MM.1S (cell line): Measurements from ENCODE around the gene PLAC1.

ENCODE experiments used
- DNase-seq: peaks from one replicate; pipeline ENCODE4 v3.0.0-alpha.2; 2015
- H2AFZ ChIP-seq: fragments of 300-600 bp; sonication (generic); 2 replicates; pipeline ENCODE4 v1.6.0; 2016; ENCODE audit warnings: antibody characterized with exemption, low read length
- H3F3A ChIP-seq: fragments of 300-600 bp; sonication (generic); 2 replicates; pipeline ENCODE4 v1.6.1; 2016; ENCODE audit warnings: mild to moderate bottlenecking, antibody characterized with exemption, low read length, moderate library complexity, mixed read lengths; ENCODE audit not compliant: insufficient read depth
- H3K27ac ChIP-seq: fragments of 300-600 bp; sonication (generic); 2 replicates; pipeline ENCODE4 v1.5.1; 2016; ENCODE audit warnings: mild to moderate bottlenecking, low read length
- H3K27me3 ChIP-seq: fragments of 300-600 bp; sonication (generic); replicated peaks from 2 replicates; pipeline ENCODE4 v1.6.0; 2016; ENCODE audit warnings: low read length; ENCODE audit not compliant: insufficient read depth
- H3K36me3 ChIP-seq: fragments of 300-600 bp; sonication (generic); replicated peaks from 2 replicates; pipeline ENCODE4 v1.6.1; 2016; ENCODE audit warnings: mild to moderate bottlenecking, low read length, mixed read lengths; ENCODE audit not compliant: insufficient read depth
- H3K4me1 ChIP-seq: fragments of 300-600 bp; sonication (generic); 2 replicates; pipeline ENCODE4 v1.6.1; 2016; ENCODE audit warnings: low read length, mixed read lengths
- H3K4me2 ChIP-seq: fragments of 300-600 bp; sonication (generic); 2 replicates; pipeline ENCODE4 v1.6.0; 2016; ENCODE audit warnings: low read depth, low read length
- H3K4me3 ChIP-seq: fragments of 300-600 bp; sonication (generic); 2 replicates; pipeline ENCODE4 v1.5.1; 2016; ENCODE audit warnings: low read length, mixed read lengths
- H3K79me2 ChIP-seq: fragments of 300-600 bp; sonication (generic); 2 replicates; pipeline ENCODE4 v1.6.1; 2016; ENCODE audit warnings: mixed run types, low read length, mixed read lengths
- H3K9ac ChIP-seq: fragments of 300-600 bp; sonication (generic); 2 replicates; pipeline ENCODE4 v1.6.1; 2016; ENCODE audit warnings: low read length, mixed read lengths
- H3K9me2 ChIP-seq: fragments of 300-600 bp; sonication (generic); replicated peaks from 2 replicates; pipeline ENCODE4 v1.6.1; 2016; ENCODE audit warnings: mild to moderate bottlenecking, low read length, mixed read lengths; ENCODE audit not compliant: insufficient read depth
- H3K9me3 ChIP-seq: fragments of 300-600 bp; sonication (generic); replicated peaks from 2 replicates; pipeline ENCODE4 v1.6.1; 2016; ENCODE audit warnings: mild to moderate bottlenecking, low read length, mixed read lengths; ENCODE audit not compliant: insufficient read depth
- H4K20me1 ChIP-seq: fragments of 300-600 bp; sonication (generic); 2 replicates; pipeline ENCODE4 v1.6.1; 2016; ENCODE audit warnings: mild to moderate bottlenecking, low read length, moderate library complexity, mixed read lengths; ENCODE audit not compliant: insufficient read depth
- CTCF ChIP-seq: fragments of 300-600 bp; sonication (generic); IDR thresholded peaks from 2 replicates; pipeline ENCODE4 v1.5.1; 2016; ENCODE audit warnings: antibody characterized with exemption, low read length, mixed read lengths
- EZH2 ChIP-seq: fragments of 300-600 bp; sonication (generic); optimal IDR thresholded peaks from 2 replicates; pipeline ENCODE3; 2017; ENCODE audit warnings: low read depth, mild to moderate bottlenecking, antibody characterized with exemption, low read length, mixed read lengths
- EZH2phosphoT487 ChIP-seq: fragments of 300-600 bp; sonication (generic); IDR thresholded peaks from 2 replicates; pipeline ENCODE4 v1.6.1; 2018; ENCODE audit warnings: antibody characterized with exemption, low read length

The PLAC1 gene

GRCh38 chrX:134640914-134641313 lies 17.4 kb downstream of the PLAC1 start:
- DNase-seq: no peak
- Histone ChIP-seq H3K4me1 (no peaks in the 10 kb centered on the region), H3K9ac (no peak overlapping the region), H3K27ac (no peak overlapping the region), H3K9me2 (no peaks in the 10 kb centered on the region), H4K20me1 (no peaks in the 10 kb centered on the region), H3K36me3 (no peaks in the 10 kb centered on the region), H2AFZ (no peak overlapping the region), H3K27me3 (no peaks in the 10 kb centered on the region), H3F3A (no peaks in the 10 kb centered on the region), H3K4me2 (no peak overlapping the region), H3K4me3 (no peak overlapping the region), H3K9me3 (no peaks in the 10 kb centered on the region), H3K79me2 (no peaks in the 10 kb centered on the region)
- TF ChIP-seq EZH2phosphoT487 (no peak), EZH2 (no peak), CTCF (no peak)

GRCh38 chrX:134636851-134637250 lies 21.4 kb downstream of the PLAC1 start:
- Histone ChIP-seq H4K20me1 (no peaks in the 10 kb centered on the region), H3K4me2 (no peak overlapping the region), H3K27me3 (no peaks in the 10 kb centered on the region), H3F3A (no peaks in the 10 kb centered on the region), H3K4me3 (no peak overlapping the region), H3K9ac (no peak overlapping the region), H3K9me2 (no peaks in the 10 kb centered on the region), H3K9me3 (no peaks in the 10 kb centered on the region), H3K4me1 (no peaks in the 10 kb centered on the region), H2AFZ (no peak overlapping the region), H3K79me2 (no peaks in the 10 kb centered on the region), H3K36me3 (no peaks in the 10 kb centered on the region), H3K27ac (no peak overlapping the region)
- no peak for DNase-seq
- TF ChIP-seq CTCF: no peak

- no peak overlapping the region for H2AFZ ChIP-seq
- DNase-seq: no peak
- no peak overlapping the region for H3K27ac ChIP-seq
Observed at GRCh38 chrX:134634691-134635090, 23.6 kb downstream of the PLAC1 start.

More at GRCh38 chrX:134634691-134635090, 23.6 kb downstream of the PLAC1 start:
- Histone ChIP-seq H3K4me1 (no peaks in the 10 kb centered on the region), H3K27me3 (no peaks in the 10 kb centered on the region), H4K20me1 (no peaks in the 10 kb centered on the region), H3K9ac (no peak overlapping the region), H3K79me2 (no peaks in the 10 kb centered on the region), H3K9me2 (no peaks in the 10 kb centered on the region), H3K9me3 (no peaks in the 10 kb centered on the region), H3F3A (no peaks in the 10 kb centered on the region), H3K4me3 (no peak overlapping the region), H3K4me2 (no peak overlapping the region), H3K36me3 (no peaks in the 10 kb centered on the region)
- TF ChIP-seq EZH2 (no peak), CTCF (no peak), EZH2phosphoT487 (no peak)
